GM12878 (cell line): ENCODE results near the gene SBF2. TPM values are rescaled to one million over a fixed set of nuclear protein-coding genes. Genes with fewer than 3 reads are reported as not detected.

Experiments
- ATAC-seq: fragments of 200-7000 bp; cut with Tn5 transposase; 3 replicates; pipeline ENCODE4 v1.9.1; 2020; ENCODE audit warnings: mild to moderate bottlenecking, moderate library complexity
- BruUV-seq: library from RNA; stranded (reverse); fragments of 400-500 nt; replicated peaks from 2 replicates; lab custom pipeline; 2021; lab: Mats Ljungman, UMichigan
- CTCF ChIA-PET: fragments of 300-600 bp; sonication (Branson Sonifier 250); formaldehyde crosslinking; extraction: SDS; loops from one replicate; lab custom pipeline; 2021; ENCODE audit warnings: inconsistent platforms; lab: Yijun Ruan, JAX
- POLR2A ChIA-PET: fragments of 350-600 bp; formaldehyde crosslinking; extraction: SDS; loops from one replicate; lab custom pipeline; 2021; ENCODE audit warnings: inconsistent platforms; lab: Charles Lee
- RAD21 ChIA-PET: fragments of 300-600 bp; sonication (Branson Sonifier 250); formaldehyde crosslinking; loops from one replicate; lab custom pipeline; 2023; ENCODE audit warnings: antibody characterized with exemption; ENCODE audit not compliant: unreplicated experiment; lab: Charles Lee
- SMC1A ChIA-PET: fragments of 300-600 bp; sonication (Branson Sonifier 250); formaldehyde crosslinking; loops from one replicate; lab custom pipeline; 2023; ENCODE audit not compliant: unreplicated experiment, uncharacterized antibody; lab: Charles Lee
- DNase-seq: peaks from one replicate; pipeline ENCODE4 v3.0.0-alpha.2; 2011; ENCODE audit warnings: low read depth, low spot score
- FAIRE-seq: peaks from 3 replicates; lab custom pipeline; 2011; peaks lifted over from hg19 to GRCh38; lab: Jason Lieb, UNC
- H2AFZ ChIP-seq: 2 replicates; pipeline ENCODE4 v1.6.0; 2011; ENCODE audit warnings: low read depth, low read length, control low read depth; ENCODE audit not compliant: control insufficient read depth
- H3K27ac ChIP-seq: 2 replicates; pipeline ENCODE4 v1.5.1; 2011; ENCODE audit warnings: control low read depth; ENCODE audit not compliant: control insufficient read depth, insufficient read depth
- H3K27me3 ChIP-seq, 2 experiments: replicated peaks in 1 of 2; 2 replicates each; pipeline versions ENCODE4 v1.6.0 to v1.6.1; 2011; ENCODE audit warnings: low read length in 1 of 2; ENCODE audit not compliant: control insufficient read depth in 2 of 2, insufficient read depth in 2 of 2
- H3K36me3 ChIP-seq, 2 experiments: 2 replicates each; pipeline ENCODE4 v1.5.1; 2011; ENCODE audit warnings: low read length in 1 of 2; ENCODE audit not compliant: control insufficient read depth in 2 of 2, insufficient read depth in 2 of 2
- H3K4me1 ChIP-seq: 2 replicates; pipeline ENCODE4 v1.6.1; 2011; ENCODE audit warnings: mild to moderate bottlenecking, low read length, moderate library complexity, mixed read lengths; ENCODE audit not compliant: control insufficient read depth, insufficient read depth
- H3K4me2 ChIP-seq: 2 replicates; pipeline ENCODE4 v1.6.0; 2011; ENCODE audit warnings: control low read depth; ENCODE audit not compliant: control insufficient read depth, insufficient read depth
- H3K4me3 ChIP-seq: fragments of 200-600 bp; sonication (generic); 2 replicates; pipeline ENCODE4 v1.5.1; 2016
- H3K79me2 ChIP-seq: 2 replicates; pipeline ENCODE4 v1.6.0; 2011; ENCODE audit warnings: low read length; ENCODE audit not compliant: control insufficient read depth, insufficient read depth
- H3K9ac ChIP-seq: 2 replicates; pipeline ENCODE4 v1.8.0; 2011; ENCODE audit warnings: low read length, control low read depth, mixed read lengths; ENCODE audit not compliant: control insufficient read depth, insufficient read depth
- H3K9me3 ChIP-seq: replicated peaks from 3 replicates; pipeline ENCODE4 v1.5.1; 2011; ENCODE audit warnings: mild to moderate bottlenecking, low read length; ENCODE audit not compliant: control insufficient read depth, insufficient read depth
- H4K20me1 ChIP-seq: 2 replicates; pipeline ENCODE4 v1.6.0; 2011; ENCODE audit not compliant: control insufficient read depth, insufficient read depth
- ASH2L ChIP-seq: fragments of 300-600, 200-600 bp; sonication (generic); IDR thresholded peaks from 2 replicates; pipeline ENCODE4 v1.6.1; 2017; ENCODE audit warnings: low read depth, mild to moderate bottlenecking, borderline replicate concordance
- CBX3 ChIP-seq: fragments of 200-600 bp; sonication (generic); IDR thresholded peaks from 2 replicates; pipeline ENCODE4 v1.6.1; 2016; ENCODE audit warnings: low read depth, borderline replicate concordance
- DPF2 ChIP-seq: fragments of 450-650 bp; IDR thresholded peaks from 2 replicates; pipeline ENCODE4 v1.6.1; 2017; ENCODE audit warnings: mild to moderate bottlenecking
- FOS ChIP-seq: IDR thresholded peaks from 3 replicates; pipeline ENCODE4 v1.6.1; 2011; ENCODE audit warnings: borderline replicate concordance; ENCODE audit not compliant: insufficient read length; ENCODE audit errors: extremely low read depth
- NFIC ChIP-seq: IDR thresholded peaks from 2 replicates; pipeline ENCODE4 v1.6.1; 2012; ENCODE audit warnings: low read depth, mild to moderate bottlenecking, inconsistent platforms, low read length, moderate library complexity
- NFYA ChIP-seq: IDR thresholded peaks from 2 replicates; pipeline ENCODE4 v1.6.1; 2011; ENCODE audit warnings: low read depth, mild to moderate bottlenecking, low read length, improper control_type of control experiment, borderline replicate concordance
- PAX5 ChIP-seq: IDR thresholded peaks from 2 replicates; pipeline ENCODE4 v1.6.1; 2011; ENCODE audit warnings: low read depth, low read length, borderline replicate concordance
- PAX8 ChIP-seq: fragments of 450-650 bp; IDR thresholded peaks from 2 replicates; pipeline ENCODE4 v1.6.1; 2017; ENCODE audit warnings: mild to moderate bottlenecking, moderate library complexity
- POLR2AphosphoS2 ChIP-seq: IDR thresholded peaks from 2 replicates; pipeline ENCODE4 v1.6.1; 2011; ENCODE audit warnings: low read depth, mild to moderate bottlenecking, low read length, improper control_type of control experiment, moderate library complexity
- TAF1 ChIP-seq: IDR thresholded peaks from 2 replicates; pipeline ENCODE4 v1.6.1; 2011; ENCODE audit warnings: mild to moderate bottlenecking, low read depth, low read length, borderline replicate concordance
- YBX1 ChIP-seq: fragments of 450-650 bp; IDR thresholded peaks from 2 replicates; pipeline ENCODE4 v1.6.1; 2016; ENCODE audit warnings: antibody characterized with exemption
- ZBED1 ChIP-seq: IDR thresholded peaks from 2 replicates; pipeline ENCODE4 v1.6.1; 2016; ENCODE audit warnings: borderline replicate concordance
- WGBS: methylation state at CpG from one replicate; pipeline ENCODE4 v1.1.6; 2016; ENCODE audit warnings: low lambda C conversion rate; ENCODE audit not compliant: insufficient replicate concordance, insufficient coverage; ENCODE audit errors: missing lambda C conversion rate; 5-methylcytosine and 5-hydroxymethylcytosine counted together
- in situ Hi-C: fragments of 300-500 bp; cut with MboI; formaldehyde crosslinking; loops from 9 replicates; pipeline ENCODE4 v1.14.3; 2018; ENCODE audit warnings: mixed read lengths
- intact Hi-C: fragments of 100-400 bp; cut with micrococcal nuclease; formaldehyde crosslinking; loops from one replicate; pipeline ENCODE4 v1.14.2; 2022; ENCODE audit not compliant: unreplicated experiment
- polyA plus RNA-seq, 11 experiments: library from polyadenylated mRNA; depleted of rRNA in 4 of 11; unstranded in 6 of 11; stranded (reverse) in 5 of 11; fragments of >200 nt; fragmentation: Nextera tagmentation in 4 of 11; fragmentation: Illumina TruSeq in 1 of 11; extraction: Ambion mirVana in 4 of 11; extraction: Trizol in 1 of 11; gene quantifications; 1 replicate in 1 of 11; 2 replicates in 10 of 11; pipeline versions ENCODE4 v1.2.1 to v1.2.3, GENCODE V29; 2011 to 2016; ENCODE audit warnings: inconsistent platforms in 2 of 11, missing spikeins in 2 of 11, low read depth in 1 of 11
- total RNA-seq, 4 experiments: library from RNA; depleted of rRNA in 3 of 4; stranded (reverse); fragments of >200 nt in 3 of 4; fragmentation: Illumina TruSeq in 1 of 4; extraction: Trizol in 1 of 4; gene quantifications; 2 replicates each; pipeline versions ENCODE4 v1.2.1 to v1.2.3, GENCODE V29; 2013 to 2021
- TF ChIP-seq, protein P1 (sequence below): fragments of 450-650 bp; formaldehyde crosslinking; IDR thresholded peaks from 2 replicates; pipeline ENCODE4 v1.4.0; 2022; ENCODE audit warnings: mild to moderate bottlenecking, moderate library complexity
- TF ChIP-seq, protein P2 (sequence below): fragments of 450-650 bp; IDR thresholded peaks from 2 replicates; pipeline ENCODE4 v1.6.1; 2018; ENCODE audit warnings: mild to moderate bottlenecking, low read depth, moderate library complexity; ENCODE audit not compliant: partially characterized antibody
- TF ChIP-seq, protein P3 (sequence below): fragments of 450-650 bp; IDR thresholded peaks from 2 replicates; pipeline ENCODE4 v1.6.1; 2017; ENCODE audit warnings: mild to moderate bottlenecking

The SBF2 gene
- total and polyA plus RNA-seq, 10 of the 15 experiments (the other 5 are each of a cell fraction or from before 2014, with no cell fraction given) = 0.24 to 2.3 (median 1.1) TPM

DNA sequence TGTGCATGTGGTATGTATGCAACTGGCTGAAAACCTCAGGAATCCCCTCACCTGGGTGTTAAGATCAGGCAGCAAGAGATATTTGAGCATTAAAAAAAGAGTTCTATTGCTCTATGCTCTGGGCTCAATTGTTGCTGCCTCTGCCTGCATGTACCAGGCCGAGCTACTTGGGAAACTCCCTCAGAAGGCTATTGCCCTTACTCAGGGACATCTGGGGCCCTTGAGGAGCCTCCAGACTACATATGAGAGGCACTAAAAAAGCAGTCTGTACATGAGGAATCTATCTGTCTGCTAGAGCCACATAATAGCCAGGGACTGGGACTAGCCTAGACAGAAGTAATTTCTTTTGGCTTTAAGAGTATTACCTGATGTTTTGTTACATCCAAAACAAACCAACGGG is 510.0 kb downstream of the SBF2 start (continued):
- TF ChIP-seq, protein P1, sequence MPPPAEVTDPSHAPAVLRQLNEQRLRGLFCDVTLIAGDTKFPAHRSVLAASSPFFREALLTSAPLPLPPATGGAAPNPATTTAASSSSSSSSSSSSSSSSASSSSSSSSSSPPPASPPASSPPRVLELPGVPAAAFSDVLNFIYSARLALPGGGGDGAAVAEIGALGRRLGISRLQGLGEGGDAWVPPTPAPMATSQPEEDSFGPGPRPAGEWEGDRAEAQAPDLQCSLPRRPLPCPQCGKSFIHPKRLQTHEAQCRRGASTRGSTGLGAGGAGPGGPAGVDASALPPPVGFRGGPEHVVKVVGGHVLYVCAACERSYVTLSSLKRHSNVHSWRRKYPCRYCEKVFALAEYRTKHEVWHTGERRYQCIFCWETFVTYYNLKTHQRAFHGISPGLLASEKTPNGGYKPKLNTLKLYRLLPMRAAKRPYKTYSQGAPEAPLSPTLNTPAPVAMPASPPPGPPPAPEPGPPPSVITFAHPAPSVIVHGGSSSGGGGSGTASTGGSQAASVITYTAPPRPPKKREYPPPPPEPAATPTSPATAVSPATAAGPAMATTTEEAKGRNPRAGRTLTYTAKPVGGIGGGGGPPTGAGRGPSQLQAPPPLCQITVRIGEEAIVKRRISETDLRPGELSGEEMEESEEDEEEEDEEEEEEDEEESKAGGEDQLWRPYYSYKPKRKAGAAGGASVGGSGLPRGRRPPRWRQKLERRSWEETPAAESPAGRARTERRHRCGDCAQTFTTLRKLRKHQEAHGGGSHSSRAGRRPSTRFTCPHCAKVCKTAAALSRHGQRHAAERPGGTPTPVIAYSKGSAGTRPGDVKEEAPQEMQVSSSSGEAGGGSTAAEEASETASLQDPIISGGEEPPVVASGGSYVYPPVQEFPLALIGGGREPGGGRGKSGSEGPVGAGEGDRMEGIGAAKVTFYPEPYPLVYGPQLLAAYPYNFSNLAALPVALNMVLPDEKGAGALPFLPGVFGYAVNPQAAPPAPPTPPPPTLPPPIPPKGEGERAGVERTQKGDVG (CRISPR knock-in tag) = no peak
- TF ChIP-seq POLR2AphosphoS2 (no peak), FOS (no peak)

DNA sequence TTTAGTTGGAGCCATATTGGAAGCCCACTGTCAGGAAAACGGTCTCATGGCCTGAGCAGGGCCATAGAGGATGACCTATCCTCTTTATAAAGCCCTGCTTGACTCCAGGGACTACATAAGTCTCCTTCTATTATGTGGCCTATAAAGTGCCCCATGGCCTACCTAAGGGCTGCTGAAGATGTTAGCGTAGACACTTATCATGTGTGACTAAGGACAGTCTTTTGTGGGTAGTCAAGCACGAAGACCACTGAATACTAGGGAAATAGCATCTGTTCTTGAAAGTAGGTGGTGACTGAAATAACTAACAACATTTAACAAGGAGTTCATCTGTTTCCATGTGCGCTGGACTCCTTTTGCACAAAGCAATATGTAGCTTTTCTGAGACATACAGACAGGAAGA is 513.1 kb downstream of the SBF2 start:
- H3K27me3 ChIP-seq = no peaks in the 10 kb centered on the region
- ATAC-seq (no peak), FAIRE-seq (no peak), DNase-seq (no peak)
- no peak overlapping the region for H3K4me2 ChIP-seq
- TF ChIP-seq NFIC = no peak
- no peak for TF ChIP-seq PAX5
- no peak for TF ChIP-seq TAF1
- TF ChIP-seq YBX1 = no peak
- TF ChIP-seq, protein P2, sequence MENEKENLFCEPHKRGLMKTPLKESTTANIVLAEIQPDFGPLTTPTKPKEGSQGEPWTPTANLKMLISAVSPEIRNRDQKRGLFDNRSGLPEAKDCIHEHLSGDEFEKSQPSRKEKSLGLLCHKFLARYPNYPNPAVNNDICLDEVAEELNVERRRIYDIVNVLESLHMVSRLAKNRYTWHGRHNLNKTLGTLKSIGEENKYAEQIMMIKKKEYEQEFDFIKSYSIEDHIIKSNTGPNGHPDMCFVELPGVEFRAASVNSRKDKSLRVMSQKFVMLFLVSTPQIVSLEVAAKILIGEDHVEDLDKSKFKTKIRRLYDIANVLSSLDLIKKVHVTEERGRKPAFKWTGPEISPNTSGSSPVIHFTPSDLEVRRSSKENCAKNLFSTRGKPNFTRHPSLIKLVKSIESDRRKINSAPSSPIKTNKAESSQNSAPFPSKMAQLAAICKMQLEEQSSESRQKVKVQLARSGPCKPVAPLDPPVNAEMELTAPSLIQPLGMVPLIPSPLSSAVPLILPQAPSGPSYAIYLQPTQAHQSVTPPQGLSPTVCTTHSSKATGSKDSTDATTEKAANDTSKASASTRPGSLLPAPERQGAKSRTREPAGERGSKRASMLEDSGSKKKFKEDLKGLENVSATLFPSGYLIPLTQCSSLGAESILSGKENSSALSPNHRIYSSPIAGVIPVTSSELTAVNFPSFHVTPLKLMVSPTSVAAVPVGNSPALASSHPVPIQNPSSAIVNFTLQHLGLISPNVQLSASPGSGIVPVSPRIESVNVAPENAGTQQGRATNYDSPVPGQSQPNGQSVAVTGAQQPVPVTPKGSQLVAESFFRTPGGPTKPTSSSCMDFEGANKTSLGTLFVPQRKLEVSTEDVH = no peak
- no peak for TF ChIP-seq NFYA
- no peak for TF ChIP-seq ASH2L
- TF ChIP-seq CBX3 = no peak
- TF ChIP-seq DPF2 = no peak
- no peak for TF ChIP-seq FOS
- TF ChIP-seq, protein P3, sequence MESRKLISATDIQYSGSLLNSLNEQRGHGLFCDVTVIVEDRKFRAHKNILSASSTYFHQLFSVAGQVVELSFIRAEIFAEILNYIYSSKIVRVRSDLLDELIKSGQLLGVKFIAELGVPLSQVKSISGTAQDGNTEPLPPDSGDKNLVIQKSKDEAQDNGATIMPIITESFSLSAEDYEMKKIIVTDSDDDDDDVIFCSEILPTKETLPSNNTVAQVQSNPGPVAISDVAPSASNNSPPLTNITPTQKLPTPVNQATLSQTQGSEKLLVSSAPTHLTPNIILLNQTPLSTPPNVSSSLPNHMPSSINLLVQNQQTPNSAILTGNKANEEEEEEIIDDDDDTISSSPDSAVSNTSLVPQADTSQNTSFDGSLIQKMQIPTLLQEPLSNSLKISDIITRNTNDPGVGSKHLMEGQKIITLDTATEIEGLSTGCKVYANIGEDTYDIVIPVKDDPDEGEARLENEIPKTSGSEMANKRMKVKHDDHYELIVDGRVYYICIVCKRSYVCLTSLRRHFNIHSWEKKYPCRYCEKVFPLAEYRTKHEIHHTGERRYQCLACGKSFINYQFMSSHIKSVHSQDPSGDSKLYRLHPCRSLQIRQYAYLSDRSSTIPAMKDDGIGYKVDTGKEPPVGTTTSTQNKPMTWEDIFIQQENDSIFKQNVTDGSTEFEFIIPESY = no peak
- TF ChIP-seq ZBED1 = no peak
- no peak for TF ChIP-seq PAX8
- ChIA-PET POLR2A (no interaction called here), CTCF (interaction anchor here (1.0 kb wide), 1 partner anchor 295 kb away, joined by 3 read pairs; no protein-coding TSS in a partner anchor), SMC1A (no interaction called here), RAD21 (no interaction called here)
- no peaks in the 10 kb centered on the region for H3K36me3 ChIP-seq
- H4K20me1 ChIP-seq = no peaks in the 10 kb centered on the region
- no peaks in the 10 kb centered on the region for H3K79me2 ChIP-seq
- in situ Hi-C loops (no loop called here), intact Hi-C loops (no loop called here)
- 79% methylated on average over 4 of the region's 4 CpGs for WGBS
- no peak overlapping the region for H2AFZ ChIP-seq
- H3K4me1 ChIP-seq = no peaks in the 10 kb centered on the region
- no peaks in the 10 kb centered on the region for H3K9me3 ChIP-seq
- BruUV-seq = no TSS peak
- no peak overlapping the region for H3K9ac ChIP-seq
- H3K27ac ChIP-seq = no peak overlapping the region
- H3K4me3 ChIP-seq = no peak overlapping the region
